GM12878 (cell line): ENCODE results near the gene DIP2B. TPM values are rescaled to one million over a fixed set of nuclear protein-coding genes. Genes with fewer than 3 reads are reported as not detected.
A peak's percentile ranks its signal among the peaks of the same experiment; 100 is the strongest.

ENCODE experiments used
- ATF2 ChIP-seq: IDR thresholded peaks from 2 replicates; pipeline ENCODE4 v1.6.1; 2012; ENCODE audit warnings: low read length, inconsistent platforms
- ATF7 ChIP-seq: fragments of 450-650 bp; IDR thresholded peaks from 2 replicates; pipeline ENCODE4 v1.6.1; 2016; ENCODE audit warnings: low read depth, mild to moderate bottlenecking
- CBX5 ChIP-seq: sonication (generic); IDR thresholded peaks from 2 replicates; pipeline ENCODE4 v1.6.1; 2016; ENCODE audit warnings: low read depth, moderate library complexity, mild to moderate bottlenecking, inconsistent platforms
- EP300 ChIP-seq, 2 experiments: fragments of 150-350 bp in 1 of 2; IDR thresholded peaks; 2 replicates each; pipeline ENCODE4 v1.6.1; 2011 to 2012; ENCODE audit warnings: low read depth in 2 of 2, low read length in 2 of 2, borderline replicate concordance in 1 of 2, improper control_type of control experiment in 1 of 2, inconsistent platforms in 1 of 2; ENCODE audit not compliant: control insufficient read depth in 1 of 2
- HDAC6 ChIP-seq: fragments of 200-600 bp; sonication (generic); IDR thresholded peaks from one replicate; pipeline ENCODE4 v1.8.0; 2017; ENCODE audit warnings: antibody characterized with exemption; ENCODE audit not compliant: unreplicated experiment
- IKZF2 ChIP-seq, 2 experiments: fragments of 450-650 bp; IDR thresholded peaks; 2 replicates each; pipeline ENCODE4 v1.6.1; 2017; ENCODE audit warnings: mild to moderate bottlenecking in 2 of 2, moderate library complexity in 2 of 2
- IRF4 ChIP-seq: IDR thresholded peaks from 2 replicates; pipeline ENCODE4 v1.6.1; 2011; ENCODE audit warnings: low read depth, low read length
- ZNF217 ChIP-seq: fragments of 450-650 bp; IDR thresholded peaks from 2 replicates; pipeline ENCODE4 v1.6.1; 2017; ENCODE audit warnings: antibody characterized with exemption, mild to moderate bottlenecking
- polyA plus RNA-seq, 11 experiments: library from polyadenylated mRNA; depleted of rRNA in 4 of 11; unstranded in 6 of 11; stranded (reverse) in 5 of 11; fragments of >200 nt; fragmentation: Nextera tagmentation in 4 of 11; fragmentation: Illumina TruSeq in 1 of 11; extraction: Ambion mirVana in 4 of 11; extraction: Trizol in 1 of 11; gene quantifications; 1 replicate in 1 of 11; 2 replicates in 10 of 11; pipeline versions ENCODE4 v1.2.1 to v1.2.3, GENCODE V29; 2011 to 2016; ENCODE audit warnings: inconsistent platforms in 2 of 11, missing spikeins in 2 of 11, low read depth in 1 of 11
- total RNA-seq, 4 experiments: library from RNA; depleted of rRNA in 3 of 4; stranded (reverse); fragments of >200 nt in 3 of 4; fragmentation: Illumina TruSeq in 1 of 4; extraction: Trizol in 1 of 4; gene quantifications; 2 replicates each; pipeline versions ENCODE4 v1.2.1 to v1.2.3, GENCODE V29; 2013 to 2021
- TF ChIP-seq, protein P1 (sequence below): fragments of 450-650 bp; IDR thresholded peaks from 2 replicates; pipeline ENCODE4 v1.6.1; 2016; ENCODE audit warnings: mild to moderate bottlenecking

Gene DIP2B
- total and polyA plus RNA-seq, 10 of the 15 experiments (the other 5 are each of a cell fraction or from before 2014, with no cell fraction given): 4.5 to 30.0 (median 18.6) TPM

DNA sequence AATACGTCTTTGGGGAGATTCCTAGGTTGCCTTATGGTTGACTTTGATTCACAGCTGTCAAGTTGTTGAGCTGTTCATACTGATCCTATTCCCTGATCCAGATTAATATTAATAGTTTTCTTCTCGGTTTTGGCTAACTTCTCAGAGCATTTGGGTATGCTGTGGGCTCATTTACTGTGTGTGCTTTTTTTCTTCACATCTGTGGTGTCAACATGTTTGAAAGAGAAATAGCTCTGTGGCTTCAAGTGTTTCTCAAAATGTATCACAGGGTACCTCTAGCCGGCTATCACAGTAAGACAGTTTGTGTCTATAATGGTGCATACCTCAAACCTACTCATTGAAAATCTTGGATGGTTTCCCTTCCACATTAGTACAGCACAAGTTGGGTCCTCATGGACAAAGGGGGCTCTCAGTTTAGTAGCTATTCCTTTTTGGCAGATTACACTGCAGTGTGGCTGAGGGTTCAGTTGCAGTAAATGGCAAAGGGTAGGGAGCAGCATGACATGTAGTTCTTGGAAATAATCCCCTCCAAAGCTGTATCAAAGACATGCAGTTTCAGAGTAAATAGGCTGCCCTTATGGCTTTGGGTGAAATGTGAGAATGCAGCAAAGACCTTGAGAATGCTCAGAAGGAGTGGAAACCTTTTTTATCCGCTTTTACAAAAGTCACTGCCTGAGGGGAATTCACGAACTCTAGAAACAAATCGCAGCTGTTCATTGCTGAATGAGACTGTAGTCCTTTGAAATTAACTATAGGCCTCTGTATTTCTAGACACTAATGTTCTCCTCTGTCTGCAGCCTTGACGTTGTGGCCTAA, 156.7 kb downstream of the DIP2B start (continued):
- TF ChIP-seq ATF2 (peak; percentile 52; the same call in 1 of the 2 replicates), CBX5 (0 out of 2 replicates have a peak, but pooled peaks have one; percentile 32), IRF4 (0 out of 2 replicates have a peak, but pooled peaks have one; percentile 3), ATF7 (peak; percentile 32; the same call in 1 of the 2 replicates), EP300 (IDR thresholded peaks at IDR 0.05; ENCODE audit: borderline replicate concordance in 1 of 2, control insufficient read depth in 1 of 2, low read depth in 2 of 2, low read length in 2 of 2) (peak; percentile 40 to 55; a peak in 2 of 4 replicates), IKZF2 (IDR thresholded peaks at IDR 0.05) (peak; percentile 57 to 58; a peak in 3 of 4 replicates), ZNF217 (no peak), HDAC6 (no peak)
- TF ChIP-seq, protein P1, sequence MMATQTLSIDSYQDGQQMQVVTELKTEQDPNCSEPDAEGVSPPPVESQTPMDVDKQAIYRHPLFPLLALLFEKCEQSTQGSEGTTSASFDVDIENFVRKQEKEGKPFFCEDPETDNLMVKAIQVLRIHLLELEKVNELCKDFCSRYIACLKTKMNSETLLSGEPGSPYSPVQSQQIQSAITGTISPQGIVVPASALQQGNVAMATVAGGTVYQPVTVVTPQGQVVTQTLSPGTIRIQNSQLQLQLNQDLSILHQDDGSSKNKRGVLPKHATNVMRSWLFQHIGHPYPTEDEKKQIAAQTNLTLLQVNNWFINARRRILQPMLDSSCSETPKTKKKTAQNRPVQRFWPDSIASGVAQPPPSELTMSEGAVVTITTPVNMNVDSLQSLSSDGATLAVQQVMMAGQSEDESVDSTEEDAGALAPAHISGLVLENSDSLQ: peak; percentile 64
